Gastrocnemius medialis (tissue), 4 donors: ENCODE measurements around the gene SPINT4. TPM values are rescaled to one million over a fixed set of nuclear protein-coding genes. Genes with fewer than 3 reads are reported as not detected.

Source experiments
- microRNA-seq, 2 donors: library from miRNA; unstranded; fragments of <30 nt; microRNA quantifications; one replicate each; pipeline ENCODE4, GENCODE V29; 2016; ENCODE audit warnings: borderline replicate concordance in 2 of 2
- total RNA-seq, 4 donors: library from RNA; depleted of rRNA; stranded (reverse); fragments of >200 nt; gene quantifications; one replicate each; pipeline versions ENCODE4 v1.1.0 to v1.2.3, GENCODE V29; 2016

Gene SPINT4
- total RNA-seq, 4 donors from 2014 or later = not detected

Small RNA genes lying within 50 kb of the gene (microRNA-seq; reads per million reads assigned to microRNA genes)
- 0 to 1.7 reads per million in 2 donors for gene MIR3617

Other genes with a start within 250 kb of the SPINT4 start
- gene SPINT3, start 206.7 kb upstream of the SPINT4 start, total RNA-seq = not detected
- gene WFDC6, start 182.9 kb upstream of the SPINT4 start, total RNA-seq = not detected
- not detected for gene EPPIN, start 174.9 kb upstream of the SPINT4 start, total RNA-seq
- not detected for gene WFDC8, start 143.1 kb upstream of the SPINT4 start, total RNA-seq
- not detected for gene WFDC10A, start 92.6 kb upstream of the SPINT4 start, total RNA-seq
- gene WFDC9, start 91.1 kb upstream of the SPINT4 start, total RNA-seq = not detected
- gene WFDC11, start 52.1 kb upstream of the SPINT4 start, total RNA-seq = not detected
- not detected for gene WFDC13, start 20.3 kb upstream of the SPINT4 start, total RNA-seq
- not detected for gene WFDC10B, start 17.3 kb upstream of the SPINT4 start, total RNA-seq
- not detected for gene WFDC3, start 69.5 kb downstream of the SPINT4 start, total RNA-seq
- 10 to 100 TPM; 26.1 to 41.9 (median 36.4) TPM for gene DNTTIP1, start 69.6 kb downstream of the SPINT4 start, total RNA-seq
- gene UBE2C, start 90.3 kb downstream of the SPINT4 start, total RNA-seq = under 1 TPM in 1 of 4 donors, not detected in 3; 0.84 TPM
- gene TNNC2, start 105.0 kb downstream of the SPINT4 start, total RNA-seq = 1,000 to 10,000 TPM; 2,919 to 3,968 (median 3,006) TPM
- 100 to 1,000 TPM in 2 of 4 donors, 10 to 100 TPM in 2; 35.8 to 114 (median 79.0) TPM for gene SNX21, start 111.5 kb downstream of the SPINT4 start, total RNA-seq
- 10 to 100 TPM; 32.3 to 66.2 (median 41.4) TPM for gene ACOT8, start 135.0 kb downstream of the SPINT4 start, total RNA-seq
- 1 to 10 TPM; 1.3 to 3.3 (median 2.1) TPM for gene ZSWIM3, start 135.3 kb downstream of the SPINT4 start, total RNA-seq
- gene ZSWIM1, start 158.9 kb downstream of the SPINT4 start, total RNA-seq = 1 to 10 TPM; 5.7 to 8.5 (median 6.9) TPM
- gene SPATA25, start 165.3 kb downstream of the SPINT4 start, total RNA-seq = 1 to 10 TPM in 2 of 4 donors, under 1 TPM in 1, not detected in 1; 0.71 to 4.1 (median 1.8) TPM
- gene NEURL2, start 168.9 kb downstream of the SPINT4 start, total RNA-seq = 10 to 100 TPM in 2 of 4 donors, 1 to 10 TPM in 2; 4.9 to 24.1 (median 10.2) TPM
- 10 to 100 TPM; 21.9 to 59.2 (median 46.2) TPM for gene CTSA, start 169.0 kb downstream of the SPINT4 start, total RNA-seq
- 10 to 100 TPM; 22.2 to 77.3 (median 37.3) TPM for gene PLTP, start 189.8 kb downstream of the SPINT4 start, total RNA-seq
- 10 to 100 TPM; 32.1 to 51.2 (median 37.0) TPM for gene PCIF1, start 212.3 kb downstream of the SPINT4 start, total RNA-seq
- 10 to 100 TPM in 3 of 4 donors, 1 to 10 TPM in 1; 8.3 to 19.1 (median 12.7) TPM for gene ZNF335, start 249.9 kb downstream of the SPINT4 start, total RNA-seq